Suprapubic skin (tissue), 4 donors: ENCODE results near the gene MRPL12.

Experiments used
- CTCF ChIP-seq, 2 donors: fragments of 200-600 bp in 1 of 2; fragments of 450-650 bp in 1 of 2; sonication (generic) in 1 of 2; IDR thresholded peaks; one replicate each; pipeline ENCODE4 v1.5.1; 2016 to 2019; ENCODE audit warnings: antibody characterized with exemption in 2 of 2, mild to moderate bottlenecking in 1 of 2, moderate library complexity in 1 of 2
- POLR2A ChIP-seq, 2 donors: fragments of 450-650 bp; IDR thresholded peaks; one replicate each; pipeline ENCODE4 v1.6.1; 2017; ENCODE audit warnings: antibody characterized with exemption in 2 of 2, mild to moderate bottlenecking in 2 of 2, moderate library complexity in 2 of 2
- POLR2AphosphoS5 ChIP-seq, 3 donors: sonication (generic); formaldehyde crosslinking; IDR thresholded peaks; one replicate each; pipeline ENCODE4 v1.6.1; 2017; ENCODE audit warnings: antibody characterized with exemption in 3 of 3

DNA sequence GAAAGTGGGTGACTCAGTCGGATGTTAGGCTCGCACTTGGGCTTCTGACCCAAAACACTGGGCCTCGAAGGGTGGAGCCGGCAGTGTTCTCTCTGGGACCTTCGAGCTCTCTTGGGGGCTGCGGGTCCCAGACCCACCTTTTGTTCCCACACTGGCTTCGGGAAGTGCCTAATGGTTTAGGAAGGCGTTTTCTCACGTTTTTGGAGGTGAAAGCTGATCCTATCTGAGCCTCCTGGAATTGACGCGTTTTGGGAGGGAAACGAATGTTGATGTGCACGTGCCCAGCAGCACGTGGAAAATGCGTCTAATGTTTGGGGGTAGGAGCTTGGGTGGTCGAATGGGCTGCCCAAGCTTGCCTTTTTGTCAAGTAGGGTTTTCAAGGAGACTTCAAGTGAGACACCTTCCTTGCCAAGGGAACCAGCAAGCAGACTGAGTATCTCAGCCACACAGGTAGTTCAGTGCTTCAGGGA is 18.7 kb upstream of the MRPL12 start:
- TF ChIP-seq CTCF (IDR thresholded peaks at IDR 0.05) (no peak), POLR2A (IDR thresholded peaks at IDR 0.05) (no peak), POLR2AphosphoS5 (IDR thresholded peaks at IDR 0.05) (no peak)
